ENCODE data around the gene GP1BB.

DNA sequence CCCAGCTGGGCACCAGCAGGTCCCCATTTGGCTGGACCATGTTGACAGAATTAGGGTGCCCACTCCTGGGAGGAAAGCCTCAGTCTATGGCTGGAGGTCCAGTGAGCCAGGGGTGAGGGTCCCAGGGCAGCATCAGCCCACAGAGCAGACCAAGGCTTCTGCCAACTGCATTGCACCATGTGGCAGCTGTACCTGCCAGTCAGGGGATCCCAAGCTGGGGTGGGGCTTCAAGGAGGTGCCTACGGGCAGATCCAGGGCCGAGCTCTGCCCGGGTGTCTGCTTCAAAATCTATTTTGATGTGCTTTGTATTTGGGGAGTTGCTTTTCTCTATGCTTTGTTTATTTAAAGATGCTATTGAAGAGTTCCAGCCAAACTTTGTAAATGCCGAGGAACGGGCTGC is 10.4 kb downstream of the GP1BB start:
- TF ChIP-seq, protein P1, sequence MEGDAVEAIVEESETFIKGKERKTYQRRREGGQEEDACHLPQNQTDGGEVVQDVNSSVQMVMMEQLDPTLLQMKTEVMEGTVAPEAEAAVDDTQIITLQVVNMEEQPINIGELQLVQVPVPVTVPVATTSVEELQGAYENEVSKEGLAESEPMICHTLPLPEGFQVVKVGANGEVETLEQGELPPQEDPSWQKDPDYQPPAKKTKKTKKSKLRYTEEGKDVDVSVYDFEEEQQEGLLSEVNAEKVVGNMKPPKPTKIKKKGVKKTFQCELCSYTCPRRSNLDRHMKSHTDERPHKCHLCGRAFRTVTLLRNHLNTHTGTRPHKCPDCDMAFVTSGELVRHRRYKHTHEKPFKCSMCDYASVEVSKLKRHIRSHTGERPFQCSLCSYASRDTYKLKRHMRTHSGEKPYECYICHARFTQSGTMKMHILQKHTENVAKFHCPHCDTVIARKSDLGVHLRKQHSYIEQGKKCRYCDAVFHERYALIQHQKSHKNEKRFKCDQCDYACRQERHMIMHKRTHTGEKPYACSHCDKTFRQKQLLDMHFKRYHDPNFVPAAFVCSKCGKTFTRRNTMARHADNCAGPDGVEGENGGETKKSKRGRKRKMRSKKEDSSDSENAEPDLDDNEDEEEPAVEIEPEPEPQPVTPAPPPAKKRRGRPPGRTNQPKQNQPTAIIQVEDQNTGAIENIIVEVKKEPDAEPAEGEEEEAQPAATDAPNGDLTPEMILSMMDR (IDR thresholded peaks at IDR 0.05), result no peak
- no peak for TF ChIP-seq POLR2A (IDR thresholded peaks at IDR 0.05)
